H9 (cell line): ENCODE measurements around the gene CSTA. TPM values are rescaled to one million over a fixed set of nuclear protein-coding genes. Genes with fewer than 3 reads are reported as not detected.
"Not testable (repeated sequence)": the region's sequence is repeated elsewhere in the genome, so short reads cannot be mapped to it uniquely, and the experiment has no call there.

Source experiments
- DNase-seq: peaks from one replicate; pipeline ENCODE4 v3.0.0-alpha.2; 2017
- H2AFZ ChIP-seq: one replicate; pipeline ENCODE4 v1.6.1; 2013; ENCODE audit warnings: mild to moderate bottlenecking, low read length, control low read depth, moderate library complexity
- H2AK5ac ChIP-seq: 2 replicates; pipeline ENCODE4 v1.6.1; 2013; ENCODE audit warnings: low read length, control low read depth, mixed read lengths; ENCODE audit not compliant: insufficient read length
- H2BK120ac ChIP-seq: one replicate; pipeline ENCODE4 v1.6.1; 2013; ENCODE audit warnings: low read depth, mild to moderate bottlenecking, low read length, control low read depth, inconsistent platforms; ENCODE audit not compliant: poor library complexity, severe bottlenecking
- H2BK12ac ChIP-seq: 2 replicates; pipeline ENCODE4 v1.6.1; 2013; ENCODE audit warnings: low read length, control low read depth, mixed read lengths, low read depth; ENCODE audit not compliant: insufficient read length
- H2BK15ac ChIP-seq: 2 replicates; pipeline ENCODE4 v1.6.1; 2013; ENCODE audit warnings: low read depth, low read length, control low read depth
- H2BK20ac ChIP-seq: one replicate; pipeline ENCODE4 v1.6.1; 2013; ENCODE audit warnings: low read depth, mild to moderate bottlenecking, low read length, control low read depth, inconsistent platforms; ENCODE audit not compliant: poor library complexity, severe bottlenecking
- H2BK5ac ChIP-seq: 2 replicates; pipeline ENCODE4 v1.6.1; 2013; ENCODE audit warnings: low read length, control low read depth, mixed read lengths; ENCODE audit not compliant: insufficient read length
- H3K14ac ChIP-seq: 2 replicates; pipeline ENCODE4 v1.6.1; 2013; ENCODE audit warnings: low read length, control low read depth; ENCODE audit not compliant: insufficient read depth
- H3K18ac ChIP-seq: 2 replicates; pipeline ENCODE4 v1.6.1; 2013; ENCODE audit warnings: low read depth, mild to moderate bottlenecking, mixed read lengths, low read length, control low read depth; ENCODE audit not compliant: insufficient read length
- H3K23ac ChIP-seq: 2 replicates; pipeline ENCODE4 v1.6.1; 2013; ENCODE audit warnings: low read length, control low read depth, mixed read lengths, low read depth; ENCODE audit not compliant: insufficient read length
- H3K23me2 ChIP-seq: 2 replicates; pipeline ENCODE4 v1.6.1; 2013; ENCODE audit warnings: low read depth, mild to moderate bottlenecking, mixed read lengths, low read length, control low read depth; ENCODE audit not compliant: insufficient read length, poor library complexity, severe bottlenecking
- H3K27ac ChIP-seq: 2 replicates; pipeline ENCODE4 v1.5.1; 2013; ENCODE audit warnings: low read length, control low read depth, mixed read lengths, low read depth; ENCODE audit not compliant: insufficient read length
- H3K27me3 ChIP-seq: 2 replicates; pipeline ENCODE4 v1.6.1; 2013; ENCODE audit warnings: low read length, control low read depth, inconsistent platforms; ENCODE audit not compliant: insufficient read depth
- H3K4ac ChIP-seq: 2 replicates; pipeline ENCODE4 v1.6.1; 2013; ENCODE audit warnings: low read depth, mild to moderate bottlenecking, control low read depth, inconsistent platforms, low read length, moderate library complexity
- H3K4me1 ChIP-seq: 2 replicates; pipeline ENCODE4 v1.6.1; 2013; ENCODE audit warnings: low read length, control low read depth, inconsistent platforms; ENCODE audit not compliant: insufficient read depth
- H3K4me2 ChIP-seq: 2 replicates; pipeline ENCODE4 v1.6.1; 2013; ENCODE audit warnings: low read length, control low read depth, mixed read lengths; ENCODE audit not compliant: insufficient read length, insufficient read depth
- H3K56ac ChIP-seq: 2 replicates; pipeline ENCODE4 v1.6.1; 2013; ENCODE audit warnings: low read depth, mild to moderate bottlenecking, mixed read lengths, low read length, control low read depth; ENCODE audit not compliant: insufficient read length
- H3K79me1 ChIP-seq: 2 replicates; pipeline ENCODE4 v1.6.1; 2013; ENCODE audit warnings: low read depth, mild to moderate bottlenecking, moderate library complexity, low read length, control low read depth, inconsistent platforms; ENCODE audit not compliant: insufficient read depth, poor library complexity, severe bottlenecking
- H3K79me2 ChIP-seq: 2 replicates; pipeline ENCODE4 v1.6.1; 2013; ENCODE audit warnings: low read length, control low read depth, inconsistent platforms; ENCODE audit not compliant: insufficient read depth
- H3K9ac ChIP-seq: 2 replicates; pipeline ENCODE4 v1.6.1; 2013; ENCODE audit warnings: low read length, control low read depth, mixed read lengths; ENCODE audit not compliant: insufficient read length; ENCODE audit errors: extremely low read depth
- H3K9me3 ChIP-seq: one replicate; pipeline ENCODE4 v1.6.1; 2013; ENCODE audit warnings: low read depth, low read length, inconsistent platforms; ENCODE audit not compliant: control insufficient read depth
- H3T11ph ChIP-seq: one replicate; pipeline ENCODE4 v1.6.1; 2013; ENCODE audit warnings: mild to moderate bottlenecking, low read length, control low read depth, inconsistent platforms
- H4K20me1 ChIP-seq: one replicate; pipeline ENCODE4 v1.6.1; 2013; ENCODE audit not compliant: control insufficient read depth, insufficient read length, insufficient read depth
- H4K5ac ChIP-seq: 2 replicates; pipeline ENCODE4 v1.6.1; 2013; ENCODE audit warnings: low read depth, mild to moderate bottlenecking, mixed read lengths, low read length, control low read depth; ENCODE audit not compliant: insufficient read length
- H4K8ac ChIP-seq: replicated peaks from 2 replicates; pipeline ENCODE4 v1.6.1; 2013; ENCODE audit warnings: low read length, control low read depth, mixed read lengths, low read depth; ENCODE audit not compliant: insufficient read length
- H4K91ac ChIP-seq: 2 replicates; pipeline ENCODE4 v1.6.1; 2013; ENCODE audit warnings: low read depth, mild to moderate bottlenecking, moderate library complexity, mixed read lengths, low read length, control low read depth; ENCODE audit not compliant: insufficient read length
- H3K27ac Mint-ChIP-seq, 3 experiments: 2 replicates in 2 of 3; 3 replicates in 1 of 3; pipeline ENCODE4 v1.8.0; 2020 to 2021; ENCODE audit warnings: mixed read lengths in 3 of 3, mild to moderate bottlenecking in 1 of 3, moderate library complexity in 1 of 3
- H3K27me3 Mint-ChIP-seq: 2 replicates; pipeline ENCODE4 v1.8.0; 2021; ENCODE audit warnings: low read depth, mild to moderate bottlenecking, moderate library complexity, mixed read lengths
- H3K36me3 Mint-ChIP-seq, 3 experiments: 2 replicates in 2 of 3; 3 replicates in 1 of 3; pipeline ENCODE4 v1.8.0; 2020 to 2021; ENCODE audit warnings: low read depth in 3 of 3, mixed read lengths in 3 of 3; ENCODE audit not compliant: insufficient read depth in 1 of 3
- H3K4me1 Mint-ChIP-seq, 2 experiments: 2 replicates each; pipeline ENCODE4 v1.8.0; 2020; ENCODE audit warnings: mixed read lengths in 2 of 2
- H3K4me3 Mint-ChIP-seq, 2 experiments: 2 replicates in 1 of 2; 3 replicates in 1 of 2; pipeline ENCODE4 v1.8.0; 2020 to 2021; ENCODE audit warnings: mild to moderate bottlenecking in 2 of 2, mixed read lengths in 2 of 2, moderate library complexity in 1 of 2
- H3K9me3 Mint-ChIP-seq, 2 experiments: 2 replicates in 1 of 2; 3 replicates in 1 of 2; pipeline ENCODE4 v1.8.0; 2020; ENCODE audit warnings: mild to moderate bottlenecking in 2 of 2, mixed read lengths in 2 of 2, moderate library complexity in 1 of 2
- WGBS: extraction: QIAGEN DNeasy Blood & Tissue Kit; methylation state at CpG from one replicate; pipeline ENCODE4 v1.1.7; 2013; ENCODE audit warnings: missing lambda C conversion rate, low lambda C conversion rate, mixed read lengths; ENCODE audit not compliant: insufficient read length; ENCODE audit errors: extremely low coverage; 5-methylcytosine and 5-hydroxymethylcytosine counted together
- total RNA-seq: library from RNA; stranded (reverse); gene quantifications from 2 replicates; pipeline ENCODE4 v1.2.1, GENCODE V29; 2021
- TF ChIP-seq, protein P1 (sequence below): fragments of 200-600 bp; sonication (generic); conservative IDR thresholded peaks from 3 replicates; pipeline ENCODE4 v1.8.0; 2021; ENCODE audit warnings: antibody characterized with exemption, mild to moderate bottlenecking

Gene CSTA
- total RNA-seq, 1 experiment from 2014 or later = not detected

DNA sequence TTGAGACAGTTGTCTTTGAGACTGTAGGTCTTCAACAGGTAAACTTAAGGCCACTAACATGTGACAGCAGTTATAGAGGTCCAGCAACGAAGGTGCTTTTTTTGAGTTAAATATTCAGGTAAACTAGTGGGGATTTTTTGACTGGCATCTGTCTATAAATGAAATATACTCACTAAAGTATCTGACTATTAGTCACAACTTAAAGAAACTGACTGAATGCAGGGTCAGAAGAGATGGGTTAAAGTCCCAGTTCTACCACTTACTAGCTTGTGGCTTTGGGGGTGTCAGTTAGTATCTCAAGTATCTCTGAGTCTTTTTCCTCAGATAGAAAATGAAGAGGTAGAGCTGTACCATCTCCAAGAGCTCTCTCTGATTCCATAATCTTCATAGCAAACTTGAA, 40.0 kb downstream of the CSTA start:
- WGBS = no CpG with 5 or more reads among the region's 1 CpG
- Histone ChIP-seq H3K9me3 (no peaks in the 10 kb centered on the region), H2BK20ac (no peak overlapping the region), H3K4ac (no peak overlapping the region), H4K5ac (no peak overlapping the region), H3K9ac (no peak overlapping the region), H4K8ac (no peak overlapping the region), H2AK5ac (no peak overlapping the region), H2BK120ac (no peak overlapping the region), H3K79me2 (no peaks in the 10 kb centered on the region), H3T11ph (no peak overlapping the region), H3K27me3 (no peaks in the 10 kb centered on the region), H3K27ac (no peak overlapping the region), H3K18ac (no peak overlapping the region), H3K79me1 (no peaks in the 10 kb centered on the region), H4K91ac (no peak overlapping the region), H3K23ac (no peak overlapping the region), H3K14ac (no peak overlapping the region), H2BK5ac (no peak overlapping the region), H2BK15ac (no peak overlapping the region), H3K56ac (no peak overlapping the region), H3K23me2 (no peaks in the 10 kb centered on the region), H2BK12ac (no peak overlapping the region), H3K4me2 (no peak overlapping the region), H3K4me1 (no peaks in the 10 kb centered on the region), H4K20me1 (no peaks in the 10 kb centered on the region), H2AFZ (no peak overlapping the region)
- no peak overlapping the region for H3K27ac Mint-ChIP-seq
- H3K4me1 Mint-ChIP-seq = peaks cover 0 to 2% of the 10 kb centered on the region in 2 experiments; a peak in 1 of 4 replicates
- peaks cover 13 to 64% (median 43%) of the 10 kb centered on the region in 3 experiments; a peak in 6 of 7 replicates for H3K36me3 Mint-ChIP-seq
- no peaks in the 10 kb centered on the region for H3K27me3 Mint-ChIP-seq
- H3K9me3 Mint-ChIP-seq = no peaks in the 10 kb centered on the region
- DNase-seq = no peak
- no peak overlapping the region for H3K4me3 Mint-ChIP-seq
- TF ChIP-seq, protein P1, sequence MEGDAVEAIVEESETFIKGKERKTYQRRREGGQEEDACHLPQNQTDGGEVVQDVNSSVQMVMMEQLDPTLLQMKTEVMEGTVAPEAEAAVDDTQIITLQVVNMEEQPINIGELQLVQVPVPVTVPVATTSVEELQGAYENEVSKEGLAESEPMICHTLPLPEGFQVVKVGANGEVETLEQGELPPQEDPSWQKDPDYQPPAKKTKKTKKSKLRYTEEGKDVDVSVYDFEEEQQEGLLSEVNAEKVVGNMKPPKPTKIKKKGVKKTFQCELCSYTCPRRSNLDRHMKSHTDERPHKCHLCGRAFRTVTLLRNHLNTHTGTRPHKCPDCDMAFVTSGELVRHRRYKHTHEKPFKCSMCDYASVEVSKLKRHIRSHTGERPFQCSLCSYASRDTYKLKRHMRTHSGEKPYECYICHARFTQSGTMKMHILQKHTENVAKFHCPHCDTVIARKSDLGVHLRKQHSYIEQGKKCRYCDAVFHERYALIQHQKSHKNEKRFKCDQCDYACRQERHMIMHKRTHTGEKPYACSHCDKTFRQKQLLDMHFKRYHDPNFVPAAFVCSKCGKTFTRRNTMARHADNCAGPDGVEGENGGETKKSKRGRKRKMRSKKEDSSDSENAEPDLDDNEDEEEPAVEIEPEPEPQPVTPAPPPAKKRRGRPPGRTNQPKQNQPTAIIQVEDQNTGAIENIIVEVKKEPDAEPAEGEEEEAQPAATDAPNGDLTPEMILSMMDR = no peak

DNA sequence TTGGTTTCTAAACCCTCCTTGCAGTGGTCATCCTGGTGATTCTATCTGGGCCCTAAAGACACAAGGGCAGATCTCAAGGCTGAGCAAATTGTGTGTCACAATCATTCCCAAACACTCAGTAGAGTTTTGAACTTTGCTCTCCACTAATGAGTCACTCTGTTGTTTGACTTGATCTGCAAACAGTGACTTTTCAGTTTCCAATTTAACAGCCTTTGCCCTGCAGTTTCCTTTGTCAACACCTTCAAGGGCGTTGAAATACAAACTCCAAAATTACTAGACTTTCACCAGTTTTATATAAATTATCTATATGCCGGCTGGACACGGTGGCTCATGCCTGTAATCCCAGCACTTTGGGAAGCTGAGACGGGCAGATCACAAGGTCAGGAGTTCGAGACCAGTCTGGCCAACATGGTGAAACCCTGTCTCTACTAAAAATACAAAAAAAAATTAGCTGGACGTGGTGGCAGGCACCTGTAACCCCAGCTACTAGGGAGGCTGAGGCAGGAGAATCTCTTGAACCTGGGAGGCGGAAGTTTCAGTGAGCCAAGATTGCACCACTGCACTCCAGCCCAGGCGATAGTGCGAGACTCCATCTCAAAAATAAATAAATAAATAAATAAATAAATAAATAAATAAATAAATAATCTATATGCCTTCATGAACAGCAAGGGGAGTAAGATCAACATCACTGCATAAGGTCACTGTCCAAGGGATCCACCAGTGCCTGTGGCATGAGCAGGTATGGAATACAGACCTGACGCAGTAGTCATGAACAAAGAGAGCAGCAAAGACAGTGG, 40.7 kb downstream of the CSTA start:
- H3K9me3 ChIP-seq, H3K4me3 Mint-ChIP-seq, H3K27me3 Mint-ChIP-seq, H3K79me1 ChIP-seq, H3K4me1 Mint-ChIP-seq, H2BK120ac ChIP-seq, H2AFZ ChIP-seq, H2AK5ac ChIP-seq, H3K14ac ChIP-seq, DNase-seq, H3K9ac ChIP-seq, H3K23ac ChIP-seq, H2BK15ac ChIP-seq, H2BK20ac ChIP-seq, H3K9me3 Mint-ChIP-seq, H2BK12ac ChIP-seq, H4K8ac ChIP-seq, H3K79me2 ChIP-seq, H4K91ac ChIP-seq, H3K4ac ChIP-seq, H2BK5ac ChIP-seq, H3K27ac ChIP-seq, H4K5ac ChIP-seq, H3K27ac Mint-ChIP-seq, H3K4me2 ChIP-seq, H3K18ac ChIP-seq, H3K27me3 ChIP-seq, H3K4me1 ChIP-seq, H3K56ac ChIP-seq, H3K23me2 ChIP-seq, H3T11ph ChIP-seq, H4K20me1 ChIP-seq: not testable (repeated sequence)
- peaks cover 12 to 66% (median 38%) of the 10 kb centered on the region in 3 experiments; a peak in 6 of 7 replicates for H3K36me3 Mint-ChIP-seq
- no CpG with 5 or more reads among the region's 10 CpGs for WGBS
